NCI-H1436 treated with DMSO at 0.1 percent for 48 hours (cell line): ENCODE measurements around the gene ANKH.

Experiments used
- DNase-seq: peaks from one replicate; lab custom pipeline; 2025; lab: John Stamatoyannopoulos, UW

ANKH gene

GRCh38 chr5:14759744-14760547, 111.6 kb downstream of the ANKH start:
- no peak for DNase-seq

GRCh38 chr5:14757850-14758249, 113.7 kb downstream of the ANKH start:
- DNase-seq: no peak

GRCh38 chr5:14756478-14756877, 115.1 kb downstream of the ANKH start:
- no peak for DNase-seq

GRCh38 chr5:14753947-14754346, 117.6 kb downstream of the ANKH start:
- DNase-seq: no peak

- DNase-seq: no peak
Observed at GRCh38 chr5:14753292-14753691, 118.3 kb downstream of the ANKH start.

GRCh38 chr5:14752497-14753071, 119.0 kb downstream of the ANKH start:
- DNase-seq: no peak

GRCh38 chr5:14750712-14751111, 120.9 kb downstream of the ANKH start:
- DNase-seq: no peak

GRCh38 chr5:14749579-14750101, 121.9 kb downstream of the ANKH start:
- no peak for DNase-seq

GRCh38 chr5:14748180-14748900, 123.2 kb downstream of the ANKH start:
- DNase-seq: no peak

GRCh38 chr5:14745753-14746152, 125.8 kb downstream of the ANKH start:
- DNase-seq: no peak

- DNase-seq: no peak
Observed at GRCh38 chr5:14745188-14745563, 126.4 kb downstream of the ANKH start.

- no peak for DNase-seq
Observed at GRCh38 chr5:14744296-14745187, 127.0 kb downstream of the ANKH start.

GRCh38 chr5:14743601-14744295, 127.8 kb downstream of the ANKH start:
- no peak for DNase-seq

- no peak for DNase-seq
Observed at GRCh38 chr5:14742498-14742897, 129.1 kb downstream of the ANKH start.

- DNase-seq: no peak
Observed at GRCh38 chr5:14741801-14742440, 129.7 kb downstream of the ANKH start.

- no peak for DNase-seq
Observed at GRCh38 chr5:14741131-14741530, 130.4 kb downstream of the ANKH start.

GRCh38 chr5:14739981-14740380, 131.6 kb downstream of the ANKH start:
- no peak for DNase-seq

GRCh38 chr5:14739538-14739937, 132.0 kb downstream of the ANKH start:
- DNase-seq: no peak

- DNase-seq: no peak
Observed at GRCh38 chr5:14738050-14738449, 133.5 kb downstream of the ANKH start.

- no peak for DNase-seq
Observed at GRCh38 chr5:14737291-14737690, 134.3 kb downstream of the ANKH start.

GRCh38 chr5:14735944-14736343, 135.6 kb downstream of the ANKH start:
- DNase-seq: no peak
